NCI-H510A treated with DMSO at 0.1 percent for 48 hours (cell line): ENCODE results near the gene ZNF317.

Experiments used
- DNase-seq: peaks from one replicate; lab custom pipeline; 2025; lab: John Stamatoyannopoulos, UW

Gene ZNF317

GRCh38 chr19:9140159-9140874 is at the start of gene ZNF317:
Gene ZNF317, plus strand, starts transcription at chr19:9140397. Its CDS starts 15,620 bp downstream, at chr19:9156017.
- peak; percentile 89 for DNase-seq

- no peak for DNase-seq
These were observed 32.8 kb upstream of the ZNF317 start, which contains the start of gene OR7G2 for GRCh38 chr19:9107375-9107774. Gene OR7G2, minus strand, starts transcription at chr19:9107475. Its CDS starts 4,232 bp downstream, at chr19:9103243.

- DNase-seq, result no peak
These were observed 30.2 kb upstream of the ZNF317 start for GRCh38 chr19:9109959-9110358.

GRCh38 chr19:9115307-9115813 is 24.8 kb upstream of the ZNF317 start, which contains the start of gene OR7G1:
Gene OR7G1, minus strand, starts transcription at chr19:9115763. Its CDS starts 0 bp downstream, at chr19:9115763.
- no peak for DNase-seq

- no peak for DNase-seq
These were observed 23.6 kb upstream of the ZNF317 start for GRCh38 chr19:9116547-9116946.

- DNase-seq, result no peak
These were observed 13.2 kb upstream of the ZNF317 start, which contains the start of gene OR7G3 for GRCh38 chr19:9126900-9127405. Gene OR7G3, minus strand, starts transcription at chr19:9126950. Its CDS starts 0 bp downstream, at chr19:9126950.

GRCh38 chr19:9128171-9128570 is 12.0 kb upstream of the ZNF317 start:
- no peak for DNase-seq

- DNase-seq, result no peak
These were observed 9.2 kb upstream of the ZNF317 start for GRCh38 chr19:9130965-9131364.

- DNase-seq, result no peak
These were observed 7.8 kb upstream of the ZNF317 start for GRCh38 chr19:9132422-9132821.

GRCh38 chr19:9139609-9140158 is 513 bp upstream of the ZNF317 start:
- DNase-seq, result peak; percentile 65

- no peak for DNase-seq
These were observed 4.7 kb downstream of the ZNF317 start for GRCh38 chr19:9144920-9145319.

GRCh38 chr19:9146882-9147281 is 6.7 kb downstream of the ZNF317 start:
- no peak for DNase-seq

GRCh38 chr19:9148697-9149096 is 8.5 kb downstream of the ZNF317 start:
- no peak for DNase-seq

- no peak for DNase-seq
These were observed 9.8 kb downstream of the ZNF317 start for GRCh38 chr19:9149997-9150396.

- DNase-seq, result no peak
These were observed 10.5 kb downstream of the ZNF317 start for GRCh38 chr19:9150650-9151049.

GRCh38 chr19:9151367-9151766 is 11.2 kb downstream of the ZNF317 start:
- DNase-seq, result no peak

GRCh38 chr19:9155591-9155990 is 15.4 kb downstream of the ZNF317 start:
- DNase-seq, result no peak

- DNase-seq, result no peak
These were observed 16.1 kb downstream of the ZNF317 start for GRCh38 chr19:9156304-9156703.

- DNase-seq, result no peak
These were observed 19.7 kb downstream of the ZNF317 start for GRCh38 chr19:9159891-9160290.

- DNase-seq, result no peak
These were observed 21.2 kb downstream of the ZNF317 start for GRCh38 chr19:9161427-9161826.

- DNase-seq, result no peak
These were observed 25.1 kb downstream of the ZNF317 start for GRCh38 chr19:9165261-9165660.

- DNase-seq, result no peak
These were observed 26.6 kb downstream of the ZNF317 start for GRCh38 chr19:9166846-9167245.

- no peak for DNase-seq
These were observed 31.3 kb downstream of the ZNF317 start for GRCh38 chr19:9171393-9171991.
